ENCODE data around the gene GLCE.

GLCE gene

GRCh38 chr15:69131362-69132220 lies 28.8 kb upstream of the GLCE start:
- no peak for DNase-seq (ENCODE audit: extremely low read depth, low read depth)
- TF ChIP-seq, protein P1, sequence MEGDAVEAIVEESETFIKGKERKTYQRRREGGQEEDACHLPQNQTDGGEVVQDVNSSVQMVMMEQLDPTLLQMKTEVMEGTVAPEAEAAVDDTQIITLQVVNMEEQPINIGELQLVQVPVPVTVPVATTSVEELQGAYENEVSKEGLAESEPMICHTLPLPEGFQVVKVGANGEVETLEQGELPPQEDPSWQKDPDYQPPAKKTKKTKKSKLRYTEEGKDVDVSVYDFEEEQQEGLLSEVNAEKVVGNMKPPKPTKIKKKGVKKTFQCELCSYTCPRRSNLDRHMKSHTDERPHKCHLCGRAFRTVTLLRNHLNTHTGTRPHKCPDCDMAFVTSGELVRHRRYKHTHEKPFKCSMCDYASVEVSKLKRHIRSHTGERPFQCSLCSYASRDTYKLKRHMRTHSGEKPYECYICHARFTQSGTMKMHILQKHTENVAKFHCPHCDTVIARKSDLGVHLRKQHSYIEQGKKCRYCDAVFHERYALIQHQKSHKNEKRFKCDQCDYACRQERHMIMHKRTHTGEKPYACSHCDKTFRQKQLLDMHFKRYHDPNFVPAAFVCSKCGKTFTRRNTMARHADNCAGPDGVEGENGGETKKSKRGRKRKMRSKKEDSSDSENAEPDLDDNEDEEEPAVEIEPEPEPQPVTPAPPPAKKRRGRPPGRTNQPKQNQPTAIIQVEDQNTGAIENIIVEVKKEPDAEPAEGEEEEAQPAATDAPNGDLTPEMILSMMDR (IDR thresholded peaks at IDR 0.05; ENCODE audit: low read depth, low read length): no peak

GRCh38 chr15:69132430-69132829 lies 28.0 kb upstream of the GLCE start:
- no peak for DNase-seq (ENCODE audit: extremely low read depth, low read depth)
- TF ChIP-seq, protein P1 (IDR thresholded peaks at IDR 0.05; ENCODE audit: low read depth, low read length): no peak

DNA sequence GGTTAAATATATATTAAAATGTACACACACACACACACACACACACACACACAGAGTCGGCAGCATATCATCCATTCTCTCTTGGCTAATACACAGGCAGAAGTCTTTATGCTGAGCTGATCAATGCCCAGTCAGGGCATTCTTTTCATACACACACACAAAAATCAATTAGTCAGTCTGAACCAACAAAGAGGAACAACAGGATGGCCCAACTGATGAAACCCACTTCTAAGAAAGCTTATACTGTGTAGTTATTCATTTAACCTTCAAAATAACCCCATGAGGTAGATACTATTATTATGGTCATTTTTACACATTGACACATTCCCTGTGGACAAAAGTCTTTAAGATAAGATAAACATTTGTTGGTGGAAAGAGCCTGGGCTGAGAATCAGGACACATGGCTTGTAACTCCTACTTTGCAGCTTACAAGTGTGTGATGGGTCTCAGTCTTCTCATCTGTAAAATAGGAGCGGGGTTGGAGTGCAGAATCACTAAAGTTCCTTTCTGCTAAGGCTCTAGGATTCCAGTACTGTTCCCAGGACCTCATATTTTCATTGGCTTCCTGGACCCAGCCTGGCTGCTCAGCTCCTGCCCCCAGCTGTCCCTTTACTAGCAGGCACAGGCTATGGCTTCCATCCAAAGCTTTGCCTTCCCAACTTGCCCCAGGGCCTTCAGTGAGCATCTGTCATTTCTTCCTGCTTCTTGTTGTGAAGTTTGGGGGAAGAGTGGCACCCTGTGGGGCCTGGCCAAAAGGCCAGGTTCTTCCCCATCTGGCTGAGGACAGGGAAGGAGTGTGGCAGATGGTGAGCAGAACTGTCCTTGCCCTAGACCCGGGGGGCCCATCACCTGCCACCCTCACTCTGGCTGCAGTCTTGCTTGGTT lies 27.2 kb upstream of the GLCE start:
- no peak for DNase-seq (ENCODE audit: extremely low read depth, low read depth)
- TF ChIP-seq, protein P1 (IDR thresholded peaks at IDR 0.05; ENCODE audit: low read depth, low read length): no peak

GRCh38 chr15:69133862-69134519 lies 26.4 kb upstream of the GLCE start:
- TF ChIP-seq, protein P1 (IDR thresholded peaks at IDR 0.05; ENCODE audit: low read depth, low read length): no peak
- no peak for DNase-seq (ENCODE audit: extremely low read depth, low read depth)

- DNase-seq (ENCODE audit: extremely low read depth, low read depth): no peak
- TF ChIP-seq, protein P1 (IDR thresholded peaks at IDR 0.05; ENCODE audit: low read depth, low read length): no peak
Measured at GRCh38 chr15:69134791-69135190, 25.6 kb upstream of the GLCE start.

GRCh38 chr15:69135499-69135898 lies 24.9 kb upstream of the GLCE start:
- TF ChIP-seq, protein P1 (IDR thresholded peaks at IDR 0.05; ENCODE audit: low read depth, low read length): no peak
- no peak for DNase-seq (ENCODE audit: extremely low read depth, low read depth)

All from AG09319 (cell line).